WTC11 (cell line): ENCODE measurements around the gene CHRNB1. TPM values are rescaled to one million over a fixed set of nuclear protein-coding genes. Genes with fewer than 3 reads are reported as not detected.

Experiments used
- ATF1 ChIP-seq: sonication (generic); formaldehyde crosslinking; IDR thresholded peaks from 2 replicates; pipeline ENCODE4 v1.8.1; 2023; ENCODE audit warnings: mild to moderate bottlenecking, moderate library complexity, missing genetic modification reagents
- CTCF ChIP-seq: fragments of 200-600 bp; IDR thresholded peaks from 2 replicates; pipeline ENCODE4 v1.8.0; 2022; ENCODE audit warnings: antibody characterized with exemption
- GABPB1 ChIP-seq: sonication (generic); formaldehyde crosslinking; IDR thresholded peaks from 2 replicates; pipeline ENCODE4 v1.8.1; 2023; ENCODE audit warnings: mild to moderate bottlenecking, missing genetic modification reagents
- GTF2I ChIP-seq: fragments of 250-450 bp; sonication (Bioruptor Pico); conservative IDR thresholded peaks from 2 replicates; pipeline ENCODE4 v1.4.0; 2021; ENCODE audit warnings: mild to moderate bottlenecking
- RORB ChIP-seq: fragments of 250-450 bp; sonication (Bioruptor Pico); IDR thresholded peaks from 2 replicates; pipeline ENCODE4 v1.9.0; 2021; ENCODE audit warnings: mild to moderate bottlenecking
- SP1 ChIP-seq: sonication (generic); formaldehyde crosslinking; conservative IDR thresholded peaks from 2 replicates; pipeline ENCODE4 v1.8.1; 2022; ENCODE audit warnings: missing genetic modification reagents
- TCF7 ChIP-seq: sonication (generic); formaldehyde crosslinking; IDR thresholded peaks from 2 replicates; pipeline ENCODE4 v1.8.0; 2022; ENCODE audit warnings: mild to moderate bottlenecking, low read depth, missing genetic modification reagents, moderate library complexity
- TEAD4 ChIP-seq: sonication (generic); formaldehyde crosslinking; IDR thresholded peaks from 2 replicates; pipeline ENCODE4 v1.8.0; 2022; ENCODE audit warnings: mild to moderate bottlenecking, missing genetic modification reagents
- ZNF232 ChIP-seq: sonication (generic); formaldehyde crosslinking; IDR thresholded peaks from 2 replicates; pipeline ENCODE4 v1.8.0; 2022; ENCODE audit warnings: mild to moderate bottlenecking, missing genetic modification reagents
- ZNF416 ChIP-seq: fragments of 250-450 bp; sonication (Bioruptor Pico); IDR thresholded peaks from 2 replicates; pipeline ENCODE4 v1.9.0; 2021; ENCODE audit warnings: mild to moderate bottlenecking, inconsistent platforms
- ZSCAN18 ChIP-seq: fragments of 250-450 bp; sonication (Bioruptor Pico); IDR thresholded peaks from 2 replicates; pipeline ENCODE4 v2.1.2; 2022; ENCODE audit warnings: mild to moderate bottlenecking, moderate library complexity
- total RNA-seq: library from RNA; stranded (reverse); gene quantifications from 3 replicates; pipeline ENCODE4 v1.2.3, GENCODE V29; 2021
- TF ChIP-seq, protein P1 (sequence below): sonication (generic); formaldehyde crosslinking; IDR thresholded peaks from 2 replicates; pipeline ENCODE4 v1.8.1; 2023; ENCODE audit warnings: mild to moderate bottlenecking, missing genetic modification reagents
- TF ChIP-seq, protein P2 (sequence below): fragments of 250-450 bp; sonication (Bioruptor Pico); IDR thresholded peaks from 2 replicates; pipeline ENCODE4 v1.8.0; 2021; ENCODE audit warnings: mild to moderate bottlenecking
- TF ChIP-seq, protein P3 (sequence below): fragments of 250-450 bp; sonication (Bioruptor Pico); IDR thresholded peaks from 2 replicates; pipeline ENCODE4 v1.9.0; 2021; ENCODE audit warnings: mild to moderate bottlenecking, borderline replicate concordance
- TF ChIP-seq, protein P4 (sequence below): fragments of 250-450 bp; sonication (Bioruptor Pico); IDR thresholded peaks from 2 replicates; pipeline ENCODE4 v1.9.0; 2021; ENCODE audit warnings: mild to moderate bottlenecking
- TF ChIP-seq, protein P5 (sequence below): sonication (generic); formaldehyde crosslinking; IDR thresholded peaks from 2 replicates; pipeline ENCODE4 v1.8.0; 2022; ENCODE audit warnings: mild to moderate bottlenecking, missing genetic modification reagents
- TF ChIP-seq, protein P6 (sequence below): sonication (generic); formaldehyde crosslinking; IDR thresholded peaks from 2 replicates; pipeline ENCODE4 v1.8.1; 2023; ENCODE audit warnings: mild to moderate bottlenecking, missing genetic modification reagents, borderline replicate concordance
- TF ChIP-seq, protein P7 (sequence below): sonication (generic); formaldehyde crosslinking; IDR thresholded peaks from 2 replicates; pipeline ENCODE4 v1.8.0; 2023; ENCODE audit warnings: mild to moderate bottlenecking, missing genetic modification reagents

Gene CHRNB1
- total RNA-seq, 1 experiment from 2014 or later = 16.0 TPM

- TF ChIP-seq CTCF = no peak
- TF ChIP-seq, protein P1, sequence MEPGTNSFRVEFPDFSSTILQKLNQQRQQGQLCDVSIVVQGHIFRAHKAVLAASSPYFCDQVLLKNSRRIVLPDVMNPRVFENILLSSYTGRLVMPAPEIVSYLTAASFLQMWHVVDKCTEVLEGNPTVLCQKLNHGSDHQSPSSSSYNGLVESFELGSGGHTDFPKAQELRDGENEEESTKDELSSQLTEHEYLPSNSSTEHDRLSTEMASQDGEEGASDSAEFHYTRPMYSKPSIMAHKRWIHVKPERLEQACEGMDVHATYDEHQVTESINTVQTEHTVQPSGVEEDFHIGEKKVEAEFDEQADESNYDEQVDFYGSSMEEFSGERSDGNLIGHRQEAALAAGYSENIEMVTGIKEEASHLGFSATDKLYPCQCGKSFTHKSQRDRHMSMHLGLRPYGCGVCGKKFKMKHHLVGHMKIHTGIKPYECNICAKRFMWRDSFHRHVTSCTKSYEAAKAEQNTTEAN (CRISPR knock-in tag) = no peak
- no peak for TF ChIP-seq GABPB1 (CRISPR knock-in tag)
- TF ChIP-seq, protein P2, sequence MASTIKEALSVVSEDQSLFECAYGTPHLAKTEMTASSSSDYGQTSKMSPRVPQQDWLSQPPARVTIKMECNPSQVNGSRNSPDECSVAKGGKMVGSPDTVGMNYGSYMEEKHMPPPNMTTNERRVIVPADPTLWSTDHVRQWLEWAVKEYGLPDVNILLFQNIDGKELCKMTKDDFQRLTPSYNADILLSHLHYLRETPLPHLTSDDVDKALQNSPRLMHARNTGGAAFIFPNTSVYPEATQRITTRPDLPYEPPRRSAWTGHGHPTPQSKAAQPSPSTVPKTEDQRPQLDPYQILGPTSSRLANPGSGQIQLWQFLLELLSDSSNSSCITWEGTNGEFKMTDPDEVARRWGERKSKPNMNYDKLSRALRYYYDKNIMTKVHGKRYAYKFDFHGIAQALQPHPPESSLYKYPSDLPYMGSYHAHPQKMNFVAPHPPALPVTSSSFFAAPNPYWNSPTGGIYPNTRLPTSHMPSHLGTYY (CRISPR knock-in tag) = no peak
- TF ChIP-seq, protein P3, sequence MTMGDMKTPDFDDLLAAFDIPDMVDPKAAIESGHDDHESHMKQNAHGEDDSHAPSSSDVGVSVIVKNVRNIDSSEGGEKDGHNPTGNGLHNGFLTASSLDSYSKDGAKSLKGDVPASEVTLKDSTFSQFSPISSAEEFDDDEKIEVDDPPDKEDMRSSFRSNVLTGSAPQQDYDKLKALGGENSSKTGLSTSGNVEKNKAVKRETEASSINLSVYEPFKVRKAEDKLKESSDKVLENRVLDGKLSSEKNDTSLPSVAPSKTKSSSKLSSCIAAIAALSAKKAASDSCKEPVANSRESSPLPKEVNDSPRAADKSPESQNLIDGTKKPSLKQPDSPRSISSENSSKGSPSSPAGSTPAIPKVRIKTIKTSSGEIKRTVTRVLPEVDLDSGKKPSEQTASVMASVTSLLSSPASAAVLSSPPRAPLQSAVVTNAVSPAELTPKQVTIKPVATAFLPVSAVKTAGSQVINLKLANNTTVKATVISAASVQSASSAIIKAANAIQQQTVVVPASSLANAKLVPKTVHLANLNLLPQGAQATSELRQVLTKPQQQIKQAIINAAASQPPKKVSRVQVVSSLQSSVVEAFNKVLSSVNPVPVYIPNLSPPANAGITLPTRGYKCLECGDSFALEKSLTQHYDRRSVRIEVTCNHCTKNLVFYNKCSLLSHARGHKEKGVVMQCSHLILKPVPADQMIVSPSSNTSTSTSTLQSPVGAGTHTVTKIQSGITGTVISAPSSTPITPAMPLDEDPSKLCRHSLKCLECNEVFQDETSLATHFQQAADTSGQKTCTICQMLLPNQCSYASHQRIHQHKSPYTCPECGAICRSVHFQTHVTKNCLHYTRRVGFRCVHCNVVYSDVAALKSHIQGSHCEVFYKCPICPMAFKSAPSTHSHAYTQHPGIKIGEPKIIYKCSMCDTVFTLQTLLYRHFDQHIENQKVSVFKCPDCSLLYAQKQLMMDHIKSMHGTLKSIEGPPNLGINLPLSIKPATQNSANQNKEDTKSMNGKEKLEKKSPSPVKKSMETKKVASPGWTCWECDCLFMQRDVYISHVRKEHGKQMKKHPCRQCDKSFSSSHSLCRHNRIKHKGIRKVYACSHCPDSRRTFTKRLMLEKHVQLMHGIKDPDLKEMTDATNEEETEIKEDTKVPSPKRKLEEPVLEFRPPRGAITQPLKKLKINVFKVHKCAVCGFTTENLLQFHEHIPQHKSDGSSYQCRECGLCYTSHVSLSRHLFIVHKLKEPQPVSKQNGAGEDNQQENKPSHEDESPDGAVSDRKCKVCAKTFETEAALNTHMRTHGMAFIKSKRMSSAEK = no peak
- TF ChIP-seq RORB (CRISPR knock-in tag) = no peak
- no peak for TF ChIP-seq ATF1 (CRISPR knock-in tag)
- TF ChIP-seq ZSCAN18 (CRISPR knock-in tag) = no peak
- no peak for TF ChIP-seq TCF7 (CRISPR knock-in tag)
- TF ChIP-seq, protein P4, sequence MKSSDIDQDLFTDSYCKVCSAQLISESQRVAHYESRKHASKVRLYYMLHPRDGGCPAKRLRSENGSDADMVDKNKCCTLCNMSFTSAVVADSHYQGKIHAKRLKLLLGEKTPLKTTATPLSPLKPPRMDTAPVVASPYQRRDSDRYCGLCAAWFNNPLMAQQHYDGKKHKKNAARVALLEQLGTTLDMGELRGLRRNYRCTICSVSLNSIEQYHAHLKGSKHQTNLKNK (CRISPR knock-in tag) = no peak
- TF ChIP-seq, protein P5, sequence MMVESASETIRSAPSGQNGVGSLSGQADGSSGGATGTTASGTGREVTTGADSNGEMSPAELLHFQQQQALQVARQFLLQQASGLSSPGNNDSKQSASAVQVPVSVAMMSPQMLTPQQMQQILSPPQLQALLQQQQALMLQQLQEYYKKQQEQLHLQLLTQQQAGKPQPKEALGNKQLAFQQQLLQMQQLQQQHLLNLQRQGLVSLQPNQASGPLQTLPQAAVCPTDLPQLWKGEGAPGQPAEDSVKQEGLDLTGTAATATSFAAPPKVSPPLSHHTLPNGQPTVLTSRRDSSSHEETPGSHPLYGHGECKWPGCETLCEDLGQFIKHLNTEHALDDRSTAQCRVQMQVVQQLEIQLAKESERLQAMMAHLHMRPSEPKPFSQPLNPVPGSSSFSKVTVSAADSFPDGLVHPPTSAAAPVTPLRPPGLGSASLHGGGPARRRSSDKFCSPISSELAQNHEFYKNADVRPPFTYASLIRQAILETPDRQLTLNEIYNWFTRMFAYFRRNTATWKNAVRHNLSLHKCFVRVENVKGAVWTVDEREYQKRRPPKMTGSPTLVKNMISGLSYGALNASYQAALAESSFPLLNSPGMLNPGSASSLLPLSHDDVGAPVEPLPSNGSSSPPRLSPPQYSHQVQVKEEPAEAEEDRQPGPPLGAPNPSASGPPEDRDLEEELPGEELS (CRISPR knock-in tag) = peak; percentile 77
- TF ChIP-seq SP1 (CRISPR knock-in tag) = peak; percentile 79
- TF ChIP-seq, protein P6, sequence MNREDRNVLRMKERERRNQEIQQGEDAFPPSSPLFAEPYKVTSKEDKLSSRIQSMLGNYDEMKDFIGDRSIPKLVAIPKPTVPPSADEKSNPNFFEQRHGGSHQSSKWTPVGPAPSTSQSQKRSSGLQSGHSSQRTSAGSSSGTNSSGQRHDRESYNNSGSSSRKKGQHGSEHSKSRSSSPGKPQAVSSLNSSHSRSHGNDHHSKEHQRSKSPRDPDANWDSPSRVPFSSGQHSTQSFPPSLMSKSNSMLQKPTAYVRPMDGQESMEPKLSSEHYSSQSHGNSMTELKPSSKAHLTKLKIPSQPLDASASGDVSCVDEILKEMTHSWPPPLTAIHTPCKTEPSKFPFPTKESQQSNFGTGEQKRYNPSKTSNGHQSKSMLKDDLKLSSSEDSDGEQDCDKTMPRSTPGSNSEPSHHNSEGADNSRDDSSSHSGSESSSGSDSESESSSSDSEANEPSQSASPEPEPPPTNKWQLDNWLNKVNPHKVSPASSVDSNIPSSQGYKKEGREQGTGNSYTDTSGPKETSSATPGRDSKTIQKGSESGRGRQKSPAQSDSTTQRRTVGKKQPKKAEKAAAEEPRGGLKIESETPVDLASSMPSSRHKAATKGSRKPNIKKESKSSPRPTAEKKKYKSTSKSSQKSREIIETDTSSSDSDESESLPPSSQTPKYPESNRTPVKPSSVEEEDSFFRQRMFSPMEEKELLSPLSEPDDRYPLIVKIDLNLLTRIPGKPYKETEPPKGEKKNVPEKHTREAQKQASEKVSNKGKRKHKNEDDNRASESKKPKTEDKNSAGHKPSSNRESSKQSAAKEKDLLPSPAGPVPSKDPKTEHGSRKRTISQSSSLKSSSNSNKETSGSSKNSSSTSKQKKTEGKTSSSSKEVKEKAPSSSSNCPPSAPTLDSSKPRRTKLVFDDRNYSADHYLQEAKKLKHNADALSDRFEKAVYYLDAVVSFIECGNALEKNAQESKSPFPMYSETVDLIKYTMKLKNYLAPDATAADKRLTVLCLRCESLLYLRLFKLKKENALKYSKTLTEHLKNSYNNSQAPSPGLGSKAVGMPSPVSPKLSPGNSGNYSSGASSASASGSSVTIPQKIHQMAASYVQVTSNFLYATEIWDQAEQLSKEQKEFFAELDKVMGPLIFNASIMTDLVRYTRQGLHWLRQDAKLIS (CRISPR knock-in tag) = 0 out of 2 replicates have a peak, but pooled peaks have one; percentile 30
- TF ChIP-seq ZNF416 (CRISPR knock-in tag) = no peak
- peak; percentile 95; the same call in 1 of the 2 replicates for TF ChIP-seq ZNF232 (CRISPR knock-in tag)
- TF ChIP-seq GTF2I (CRISPR knock-in tag) = no peak
- no peak for TF ChIP-seq TEAD4 (CRISPR knock-in tag)
- TF ChIP-seq, protein P7, sequence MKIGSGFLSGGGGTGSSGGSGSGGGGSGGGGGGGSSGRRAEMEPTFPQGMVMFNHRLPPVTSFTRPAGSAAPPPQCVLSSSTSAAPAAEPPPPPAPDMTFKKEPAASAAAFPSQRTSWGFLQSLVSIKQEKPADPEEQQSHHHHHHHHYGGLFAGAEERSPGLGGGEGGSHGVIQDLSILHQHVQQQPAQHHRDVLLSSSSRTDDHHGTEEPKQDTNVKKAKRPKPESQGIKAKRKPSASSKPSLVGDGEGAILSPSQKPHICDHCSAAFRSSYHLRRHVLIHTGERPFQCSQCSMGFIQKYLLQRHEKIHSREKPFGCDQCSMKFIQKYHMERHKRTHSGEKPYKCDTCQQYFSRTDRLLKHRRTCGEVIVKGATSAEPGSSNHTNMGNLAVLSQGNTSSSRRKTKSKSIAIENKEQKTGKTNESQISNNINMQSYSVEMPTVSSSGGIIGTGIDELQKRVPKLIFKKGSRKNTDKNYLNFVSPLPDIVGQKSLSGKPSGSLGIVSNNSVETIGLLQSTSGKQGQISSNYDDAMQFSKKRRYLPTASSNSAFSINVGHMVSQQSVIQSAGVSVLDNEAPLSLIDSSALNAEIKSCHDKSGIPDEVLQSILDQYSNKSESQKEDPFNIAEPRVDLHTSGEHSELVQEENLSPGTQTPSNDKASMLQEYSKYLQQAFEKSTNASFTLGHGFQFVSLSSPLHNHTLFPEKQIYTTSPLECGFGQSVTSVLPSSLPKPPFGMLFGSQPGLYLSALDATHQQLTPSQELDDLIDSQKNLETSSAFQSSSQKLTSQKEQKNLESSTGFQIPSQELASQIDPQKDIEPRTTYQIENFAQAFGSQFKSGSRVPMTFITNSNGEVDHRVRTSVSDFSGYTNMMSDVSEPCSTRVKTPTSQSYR (CRISPR knock-in tag) = no peak
Observed at GRCh38 chr17:7436556-7437368, 8.1 kb upstream of the CHRNB1 start (continued).
